Brain microvascular endothelial cell (primary cell): Measurements from ENCODE around the gene BBX.

ENCODE experiments used
- DNase-seq: peaks from one replicate; pipeline ENCODE4 v3.0.0-alpha.2; 2020
- H3K27ac ChIP-seq: fragments of 250-450 bp; sonication (Bioruptor Pico); 2 replicates; pipeline ENCODE4 v1.5.1; 2020; ENCODE audit warnings: mild to moderate bottlenecking, moderate library complexity
- H3K27me3 ChIP-seq: fragments of 250-450 bp; sonication (Bioruptor Pico); replicated peaks from 2 replicates; pipeline ENCODE4 v1.5.1; 2020; ENCODE audit warnings: mild to moderate bottlenecking
- H3K36me3 ChIP-seq: fragments of 250-450 bp; sonication (Bioruptor Pico); replicated peaks from 2 replicates; pipeline ENCODE4 v1.5.1; 2020; ENCODE audit warnings: mild to moderate bottlenecking
- H3K4me3 ChIP-seq: 2 replicates; pipeline ENCODE4 v1.5.1; 2011; ENCODE audit warnings: low read depth, mild to moderate bottlenecking, control low read depth, low read length, moderate library complexity
- in situ Hi-C: cut with HindIII; loops from 2 replicates; pipeline ENCODE4 v1.10.0; 2017; ENCODE audit warnings: low sequenced_read_pairs, low pct_ligation_motif_present
- TF ChIP-seq, protein P1 (sequence below): IDR thresholded peaks from 2 replicates; pipeline ENCODE4 v1.5.1; 2011; ENCODE audit warnings: low read depth, mild to moderate bottlenecking, moderate library complexity, low read length, control low read depth, inconsistent platforms; ENCODE audit errors: missing control alignments

The BBX gene

DNA sequence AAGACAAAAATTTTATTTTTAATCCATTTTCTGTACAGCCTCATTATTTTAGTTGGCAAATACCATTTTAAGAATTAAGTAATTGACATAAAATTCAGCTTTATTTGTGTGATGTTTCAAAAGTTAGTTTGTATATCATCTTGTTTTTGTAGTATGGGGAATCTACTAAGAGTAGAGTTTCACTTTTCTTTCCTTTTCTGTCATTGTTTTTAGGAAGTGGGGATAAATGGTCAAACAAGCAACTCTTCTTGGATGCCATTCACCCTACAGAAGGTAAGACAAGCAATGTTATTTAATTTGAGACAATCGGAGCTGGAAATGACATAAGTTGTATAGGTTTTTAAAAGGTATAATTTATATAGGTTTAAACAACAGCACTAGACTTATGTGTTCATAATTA lies 268.3 kb downstream of the BBX start:
- H3K4me3 ChIP-seq: no peak overlapping the region
- no peaks in the 10 kb centered on the region for H3K27me3 ChIP-seq
- no peaks in the 10 kb centered on the region for H3K36me3 ChIP-seq
- in situ Hi-C loops: no loop called here
- TF ChIP-seq, protein P1, sequence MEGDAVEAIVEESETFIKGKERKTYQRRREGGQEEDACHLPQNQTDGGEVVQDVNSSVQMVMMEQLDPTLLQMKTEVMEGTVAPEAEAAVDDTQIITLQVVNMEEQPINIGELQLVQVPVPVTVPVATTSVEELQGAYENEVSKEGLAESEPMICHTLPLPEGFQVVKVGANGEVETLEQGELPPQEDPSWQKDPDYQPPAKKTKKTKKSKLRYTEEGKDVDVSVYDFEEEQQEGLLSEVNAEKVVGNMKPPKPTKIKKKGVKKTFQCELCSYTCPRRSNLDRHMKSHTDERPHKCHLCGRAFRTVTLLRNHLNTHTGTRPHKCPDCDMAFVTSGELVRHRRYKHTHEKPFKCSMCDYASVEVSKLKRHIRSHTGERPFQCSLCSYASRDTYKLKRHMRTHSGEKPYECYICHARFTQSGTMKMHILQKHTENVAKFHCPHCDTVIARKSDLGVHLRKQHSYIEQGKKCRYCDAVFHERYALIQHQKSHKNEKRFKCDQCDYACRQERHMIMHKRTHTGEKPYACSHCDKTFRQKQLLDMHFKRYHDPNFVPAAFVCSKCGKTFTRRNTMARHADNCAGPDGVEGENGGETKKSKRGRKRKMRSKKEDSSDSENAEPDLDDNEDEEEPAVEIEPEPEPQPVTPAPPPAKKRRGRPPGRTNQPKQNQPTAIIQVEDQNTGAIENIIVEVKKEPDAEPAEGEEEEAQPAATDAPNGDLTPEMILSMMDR: no peak
- no peak overlapping the region for H3K27ac ChIP-seq
- DNase-seq: no peak

DNA sequence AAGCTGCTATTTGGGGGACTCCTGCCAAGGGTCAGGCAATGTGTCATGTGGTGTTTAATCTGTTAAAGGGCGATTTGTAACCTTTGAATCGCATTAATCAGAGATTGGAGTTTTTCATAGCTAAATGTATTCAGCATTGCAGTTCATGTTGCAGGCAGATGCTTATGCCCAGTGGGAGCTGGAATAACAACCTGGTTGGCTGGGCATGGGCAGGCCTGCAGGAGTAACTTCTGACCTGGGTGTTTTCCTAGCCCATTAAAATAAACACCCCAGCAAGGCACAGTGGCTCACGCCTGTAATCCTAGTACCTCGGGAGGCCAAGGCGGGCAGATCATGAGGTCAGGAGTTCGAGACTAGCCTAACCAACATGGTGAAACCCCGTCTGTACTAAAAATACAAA lies 268.7 kb downstream of the BBX start:
- H3K4me3 ChIP-seq: no peak overlapping the region
- TF ChIP-seq, protein P1: no peak
- H3K27ac ChIP-seq: no peak overlapping the region
- in situ Hi-C loops: no loop called here
- H3K36me3 ChIP-seq: no peaks in the 10 kb centered on the region
- DNase-seq: no peak
- H3K27me3 ChIP-seq: no peaks in the 10 kb centered on the region

DNA sequence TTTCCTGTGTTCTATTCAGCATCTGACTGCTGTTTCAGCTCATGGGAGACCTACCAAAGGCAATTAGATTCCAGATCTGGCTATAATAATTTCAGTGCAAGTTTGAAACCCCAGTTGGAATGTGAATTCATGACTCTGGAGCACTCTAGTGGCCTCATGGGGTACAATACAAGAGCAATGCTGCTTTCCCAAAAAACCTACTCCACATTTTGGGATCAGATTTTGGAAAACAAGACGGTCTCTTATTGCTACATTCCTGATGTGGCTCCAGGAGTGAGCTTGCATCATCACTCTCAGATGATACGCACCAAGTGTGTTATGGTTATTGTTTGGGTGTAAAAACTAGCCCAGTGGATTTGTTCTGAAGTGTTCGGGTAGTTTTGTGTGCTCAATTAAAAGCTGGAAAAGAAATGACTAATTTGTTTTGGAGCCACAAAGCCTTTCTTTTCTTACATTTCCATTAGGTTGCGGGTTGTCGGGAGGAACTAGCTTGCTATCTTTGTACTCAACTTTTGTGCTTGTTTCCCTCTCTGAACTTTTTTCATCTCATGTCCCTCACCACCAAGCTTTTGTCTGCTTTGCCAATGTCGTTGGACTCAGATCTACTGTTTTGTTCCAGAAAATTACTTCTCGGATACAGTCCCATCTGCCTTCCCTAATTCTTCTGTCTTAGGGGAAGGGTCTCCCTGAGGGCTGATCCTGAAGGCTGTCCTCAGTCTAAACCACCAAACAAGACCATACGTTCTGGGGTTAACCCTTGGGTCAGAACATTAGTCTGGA lies 272.1 kb downstream of the BBX start:
- TF ChIP-seq, protein P1: peak; percentile 37
- no peak for DNase-seq

DNA sequence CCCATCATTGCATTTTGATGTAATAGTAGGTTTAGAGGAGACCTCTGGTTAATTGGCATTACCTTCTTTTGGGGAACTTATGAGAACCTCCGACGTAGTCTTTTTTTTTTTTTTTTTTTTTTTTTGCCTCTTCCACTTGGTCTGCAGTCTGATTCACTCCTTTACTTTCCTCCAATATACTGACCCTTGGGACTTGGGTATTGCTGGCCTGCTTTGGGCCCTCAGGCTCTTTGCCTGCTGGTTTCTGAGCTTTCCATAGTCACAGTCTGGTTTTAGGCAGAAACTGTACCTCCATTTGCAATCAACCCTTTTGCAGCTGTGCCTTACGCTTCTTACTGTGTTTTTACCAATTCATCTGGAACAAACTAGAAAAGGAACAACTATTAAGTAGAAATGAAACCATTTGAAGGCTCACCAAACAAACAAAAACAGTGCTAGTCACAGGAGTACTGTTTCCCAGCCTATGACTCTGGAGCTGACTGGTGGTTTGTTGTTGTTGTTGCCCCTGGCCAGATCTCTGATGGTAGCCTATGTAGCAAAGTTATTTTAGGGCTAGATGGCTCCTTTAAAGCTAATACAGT lies 272.8 kb downstream of the BBX start:
- no peak overlapping the region for H3K27ac ChIP-seq
- in situ Hi-C loops: no loop called here
- no peak overlapping the region for H3K4me3 ChIP-seq
- no peaks in the 10 kb centered on the region for H3K27me3 ChIP-seq
- TF ChIP-seq, protein P1: no peak
- H3K36me3 ChIP-seq: no peaks in the 10 kb centered on the region
- DNase-seq: no peak

More for the DNA sequence above, 272.1 kb downstream of the BBX start:
- no peaks in the 10 kb centered on the region for H3K27me3 ChIP-seq
- in situ Hi-C loops: no loop called here
- no peaks in the 10 kb centered on the region for H3K36me3 ChIP-seq
- no peak overlapping the region for H3K4me3 ChIP-seq
- H3K27ac ChIP-seq: no peak overlapping the region

DNA sequence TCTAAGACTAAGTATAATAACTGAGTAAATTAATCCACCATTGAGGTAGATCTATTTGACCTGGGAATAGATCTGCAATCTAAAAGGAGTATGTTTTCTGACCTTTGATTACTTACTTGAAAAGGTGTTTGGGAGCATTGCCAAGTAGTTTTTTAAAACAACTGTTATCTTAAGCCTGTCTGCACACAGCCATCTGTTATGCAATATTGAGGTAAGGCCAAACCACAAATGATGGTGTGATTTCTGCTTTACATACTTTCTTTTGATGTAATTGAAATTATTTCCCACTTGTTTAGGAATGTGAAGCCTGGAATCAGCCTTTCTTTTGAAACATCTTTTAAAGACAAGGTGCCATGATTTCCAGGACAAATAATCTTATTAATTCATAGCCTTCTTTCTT lies 274.0 kb downstream of the BBX start:
- Histone ChIP-seq H3K27ac (no peak overlapping the region), H3K36me3 (peaks cover 7% of the 10 kb centered on the region), H3K27me3 (no peaks in the 10 kb centered on the region), H3K4me3 (no peak overlapping the region)
- DNase-seq: peak; percentile 46
- TF ChIP-seq, protein P1: no peak
- in situ Hi-C loops: no loop called here
